Sigmoid colon (tissue), 7 donors: Measurements from ENCODE around the gene TLR10. TPM values are rescaled to one million over a fixed set of nuclear protein-coding genes. Genes with fewer than 3 reads are reported as not detected.

Experiments used
- DNase-seq: peaks from one replicate; pipeline ENCODE4 v3.0.0-alpha.2; 2019
- H3K27ac ChIP-seq, 4 donors: fragments of 200-600 bp; sonication (generic); one replicate each; pipeline ENCODE4 v1.5.1; 2016 to 2019; ENCODE audit warnings: mild to moderate bottlenecking in 1 of 4
- H3K27me3 ChIP-seq, 3 donors: fragments of 200-600 bp; sonication (generic); one replicate each; pipeline ENCODE4 v1.5.1; 2019; ENCODE audit warnings: mild to moderate bottlenecking in 1 of 3
- H3K36me3 ChIP-seq, 4 donors: fragments of 200-600 bp; sonication (generic); one replicate each; pipeline ENCODE4 v1.5.1; 2016 to 2019
- H3K4me1 ChIP-seq, 4 donors: fragments of 200-600 bp; sonication (generic); one replicate each; pipeline ENCODE4 v1.5.1; 2017 to 2019
- H3K4me3 ChIP-seq, 4 donors: fragments of 200-600 bp; sonication (generic); one replicate each; pipeline ENCODE4 v1.5.1; 2017 to 2019; ENCODE audit warnings: mild to moderate bottlenecking in 2 of 4, moderate library complexity in 1 of 4
- H3K9me3 ChIP-seq, 4 donors: fragments of 200-600 bp in 3 of 4; sonication (generic) in 3 of 4; one replicate each; pipeline versions ENCODE4 v1.5.1 to v1.6.1; 2013 to 2019
- CTCF ChIP-seq, 4 experiments: fragments of 450-650 bp in 3 of 4; fragments of 200-600 bp in 1 of 4; IDR thresholded peaks; one replicate each; pipeline ENCODE4 v1.5.1; 2016 to 2019; ENCODE audit warnings: antibody characterized with exemption in 4 of 4, mild to moderate bottlenecking in 3 of 4, moderate library complexity in 2 of 4
- EP300 ChIP-seq, 4 donors: sonication (generic); formaldehyde crosslinking; IDR thresholded peaks; one replicate each; pipeline ENCODE4 v1.6.1; 2017; ENCODE audit warnings: antibody characterized with exemption in 4 of 4
- POLR2A ChIP-seq, 2 donors: fragments of 450-650 bp; IDR thresholded peaks; one replicate each; pipeline ENCODE4 v1.6.1; 2016; ENCODE audit warnings: antibody characterized with exemption in 2 of 2, mild to moderate bottlenecking in 2 of 2, moderate library complexity in 2 of 2
- POLR2AphosphoS5 ChIP-seq, 4 donors: sonication (generic); formaldehyde crosslinking; IDR thresholded peaks; one replicate each; pipeline ENCODE4 v1.6.1; 2017; ENCODE audit warnings: antibody characterized with exemption in 4 of 4
- WGBS, 2 donors: extraction: QIAGEN DNeasy Blood & Tissue Kit; methylation state at CpG; one replicate each; pipeline ENCODE4 v1.1.7; 2013; 5-methylcytosine and 5-hydroxymethylcytosine counted together
- intact Hi-C: fragments of 100-400 bp; cut with DNase I; formaldehyde crosslinking; loops from one replicate; pipeline ENCODE4 v1.15.1; 2023
- polyA plus RNA-seq, 3 donors: library from polyadenylated mRNA; stranded (reverse); fragments of 200-250 nt; gene quantifications; one replicate each; pipeline ENCODE4 v1.2.3, GENCODE V29; 2013
- total RNA-seq, 4 donors: library from RNA; depleted of rRNA; stranded (reverse); fragments of >200 nt; gene quantifications; one replicate each; pipeline ENCODE4 v1.1.0, GENCODE V29; 2016
- donor health status: healthy with polysubstance abuse.
- donor health status: Bipolar disorder and iron deficiency.
- donor health status: healthy.

Gene TLR10
- total and polyA plus RNA-seq, 7 donors = under 0.01 to 6.8 (median 0.16) TPM; not detected in 2

DNA sequence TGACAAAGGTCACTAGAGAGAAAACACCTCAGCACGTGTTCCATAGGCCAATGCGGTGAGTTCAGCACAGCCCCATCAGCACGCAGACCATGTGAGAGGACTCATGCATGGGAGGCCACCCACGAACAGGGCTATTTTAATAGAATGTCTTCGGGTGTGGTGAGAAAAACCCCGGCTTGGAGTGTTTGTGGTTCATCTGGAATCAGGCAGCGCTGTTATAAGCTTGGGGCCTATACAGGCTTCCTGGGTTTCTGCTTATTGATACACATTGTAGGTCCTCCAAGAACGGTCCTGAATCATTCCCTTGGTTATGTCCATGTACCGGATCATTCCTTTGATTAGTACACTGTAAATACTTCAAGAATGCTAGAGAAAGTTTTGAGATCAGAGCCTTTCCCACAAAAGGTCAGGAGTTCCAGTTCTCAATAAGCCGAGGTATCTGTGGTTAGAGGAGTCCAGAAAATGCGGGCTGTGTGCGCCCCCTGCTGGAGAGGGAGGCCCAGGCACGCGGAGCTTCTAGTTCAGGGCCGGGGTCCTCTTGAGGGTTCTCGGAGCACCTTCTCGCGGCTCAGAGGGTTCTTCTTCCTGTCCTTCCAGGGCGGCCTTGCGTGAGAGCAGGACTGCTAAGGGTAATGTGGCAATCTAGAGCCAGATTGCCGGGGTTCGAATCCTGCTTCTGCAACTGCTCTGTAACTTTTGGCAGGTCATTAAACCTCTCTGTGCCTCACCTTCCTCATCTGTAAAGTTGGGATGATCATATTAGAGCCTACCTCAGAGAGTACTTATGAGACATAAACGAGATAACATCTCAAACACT lies 51.8 kb downstream of the TLR10 start:
- intact Hi-C loops = loop anchor here (1.0 to 2.0 kb wide), 4 partner anchors 56 to 669 kb away; no protein-coding TSS in a partner anchor
- peak; percentile 87 for DNase-seq
- no peak overlapping the region for H3K27ac ChIP-seq

DNA sequence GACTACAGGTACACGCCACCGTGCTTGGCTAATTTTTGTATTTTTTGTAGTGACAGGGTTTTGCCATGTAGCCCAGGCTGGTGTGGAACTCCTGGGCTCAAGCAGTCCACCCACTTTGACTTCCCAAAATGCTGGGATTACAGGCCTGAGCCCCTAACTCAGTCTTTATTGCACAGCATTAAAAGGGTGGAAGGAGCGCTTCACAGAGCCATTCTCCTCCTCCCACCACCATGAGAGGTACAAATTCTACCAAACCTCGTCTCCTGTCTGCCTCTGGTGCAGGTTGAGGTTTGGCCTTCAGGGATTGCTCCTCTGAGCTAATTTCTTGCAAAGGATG lies 52.3 kb downstream of the TLR10 start:
- WGBS, 2 donors = 88 to 89% methylated on average over 4 of the region's 4 CpGs
- intact Hi-C loops = loop anchor here (2.0 kb wide), 2 partner anchors 56 to 412 kb away; no protein-coding TSS in a partner anchor

More for the DNA sequence above, 51.8 kb downstream of the TLR10 start:
- WGBS, 2 donors = 25 to 31% methylated on average over 23 of the region's 23 CpGs
- H3K27me3 ChIP-seq = no peaks in the 10 kb centered on the region
- H3K4me3 ChIP-seq = no peak overlapping the region
- peaks cover 0 to 9% (median 7%) of the 10 kb centered on the region in 4 donors for H3K4me1 ChIP-seq
- no peaks in the 10 kb centered on the region for H3K9me3 ChIP-seq
- TF ChIP-seq CTCF (IDR thresholded peaks at IDR 0.05) = peak; percentile 91 to 98 (median 97)
- TF ChIP-seq POLR2AphosphoS5 (IDR thresholded peaks at IDR 0.05) = no peak
- peak in 1 of 4 donors; percentile 4 for TF ChIP-seq EP300 (IDR thresholded peaks at IDR 0.05)
- H3K36me3 ChIP-seq = no peaks in the 10 kb centered on the region

GRCh38 chr4:38728631-38729141 lies 54.1 kb downstream of the TLR10 start:
- Histone ChIP-seq H3K27me3 (no peaks in the 10 kb centered on the region), H3K27ac (no peak overlapping the region), H3K9me3 (no peaks in the 10 kb centered on the region), H3K36me3 (no peaks in the 10 kb centered on the region), H3K4me1 (peaks cover 0 to 9% (median 7%) of the 10 kb centered on the region in 4 donors), H3K4me3 (no peak overlapping the region)
- 16 to 55% methylated on average over 4 of the region's 4 CpGs for WGBS, 2 donors
- intact Hi-C loops = no loop called here
- no peak for DNase-seq
- TF ChIP-seq CTCF (IDR thresholded peaks at IDR 0.05) (no peak), EP300 (IDR thresholded peaks at IDR 0.05) (no peak), POLR2A (IDR thresholded peaks at IDR 0.05) (no peak), POLR2AphosphoS5 (IDR thresholded peaks at IDR 0.05) (no peak)

More for the DNA sequence above, 52.3 kb downstream of the TLR10 start:
- H3K36me3 ChIP-seq = no peaks in the 10 kb centered on the region
- DNase-seq = no peak
- peaks cover 0 to 9% (median 7%) of the 10 kb centered on the region in 4 donors for H3K4me1 ChIP-seq
- no peaks in the 10 kb centered on the region for H3K9me3 ChIP-seq
- H3K27ac ChIP-seq = no peak overlapping the region
- H3K27me3 ChIP-seq = no peaks in the 10 kb centered on the region
- H3K4me3 ChIP-seq = no peak overlapping the region
- TF ChIP-seq POLR2AphosphoS5 (IDR thresholded peaks at IDR 0.05) (no peak), POLR2A (IDR thresholded peaks at IDR 0.05) (no peak), EP300 (IDR thresholded peaks at IDR 0.05) (no peak), CTCF (IDR thresholded peaks at IDR 0.05) (no peak)

- TF ChIP-seq POLR2AphosphoS5 (IDR thresholded peaks at IDR 0.05) (no peak), CTCF (IDR thresholded peaks at IDR 0.05) (no peak), POLR2A (IDR thresholded peaks at IDR 0.05) (no peak), EP300 (IDR thresholded peaks at IDR 0.05) (no peak)
- H3K27ac ChIP-seq = no peak overlapping the region
- intact Hi-C loops = no loop called here
- H3K27me3 ChIP-seq = no peaks in the 10 kb centered on the region
- H3K36me3 ChIP-seq = no peaks in the 10 kb centered on the region
- H3K4me3 ChIP-seq = no peak overlapping the region
- 90 to 91% methylated on average over 3 of the region's 3 CpGs for WGBS, 2 donors
- no peaks in the 10 kb centered on the region for H3K4me1 ChIP-seq
- H3K9me3 ChIP-seq = no peaks in the 10 kb centered on the region
- no peak for DNase-seq
These were observed 58.3 kb downstream of the TLR10 start for GRCh38 chr4:38724475-38724808.
